ENCODE results near the gene CCNY. TPM values are rescaled to one million over a fixed set of nuclear protein-coding genes. Genes with fewer than 3 reads are reported as not detected.

The CCNY gene
- total and polyA plus RNA-seq, 2 of the 4 experiments (the other 2 are of a cell fraction): 38.0 to 131 TPM

DNA sequence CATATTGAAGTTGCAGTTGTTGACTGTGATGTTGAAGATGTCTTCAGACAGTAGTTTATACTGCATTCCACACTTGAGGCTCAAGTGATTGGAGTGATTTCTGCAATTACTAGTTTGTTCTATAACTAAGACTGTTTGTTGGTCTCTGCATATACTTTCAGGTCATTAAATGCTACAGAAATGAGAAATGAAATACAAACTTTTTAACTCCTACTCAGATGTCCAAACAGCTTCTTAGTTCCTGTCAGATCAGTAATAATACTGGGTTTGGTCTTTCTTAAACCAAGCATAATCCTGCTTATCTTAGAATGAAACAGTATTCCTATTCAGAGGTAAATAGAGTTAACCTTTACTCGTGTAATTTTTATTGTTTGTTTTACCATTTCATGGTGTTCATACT lies 115.9 kb downstream of the CCNY start (continued):
- TF ChIP-seq, protein P1, sequence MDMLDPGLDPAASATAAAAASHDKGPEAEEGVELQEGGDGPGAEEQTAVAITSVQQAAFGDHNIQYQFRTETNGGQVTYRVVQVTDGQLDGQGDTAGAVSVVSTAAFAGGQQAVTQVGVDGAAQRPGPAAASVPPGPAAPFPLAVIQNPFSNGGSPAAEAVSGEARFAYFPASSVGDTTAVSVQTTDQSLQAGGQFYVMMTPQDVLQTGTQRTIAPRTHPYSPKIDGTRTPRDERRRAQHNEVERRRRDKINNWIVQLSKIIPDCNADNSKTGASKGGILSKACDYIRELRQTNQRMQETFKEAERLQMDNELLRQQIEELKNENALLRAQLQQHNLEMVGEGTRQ (IDR thresholded peaks at IDR 0.05; ENCODE audit: low read depth, low read length): no peak
- no peak for TF ChIP-seq RFX5 (IDR thresholded peaks at IDR 0.05; ENCODE audit: low read depth, low read length)

- CTCF ChIA-PET: no interaction called here
- H3K79me1 ChIP-seq (ENCODE audit: low read depth in 1 of 2, low read length in 2 of 2): peaks cover 53 to 82% of the 10 kb centered on the region in 2 experiments
- DNase-seq (no peak), ATAC-seq (ENCODE audit: low read depth) (no peak)
- H3K27ac ChIP-seq (ENCODE audit: insufficient read depth, low read length): no peak overlapping the region
- no peak overlapping the region for H2AK5ac ChIP-seq (ENCODE audit: low read depth, low read length)
- H2BK5ac ChIP-seq (ENCODE audit: low read depth, low read length, poor library complexity, severe bottlenecking): no peak overlapping the region
- H2BK20ac ChIP-seq (ENCODE audit: low read depth, low read length): no peak overlapping the region
- in situ Hi-C loops (cut with MboI; ENCODE audit: low sequenced_read_pairs) (no loop called here), dilution Hi-C loops (cut with HindIII; ENCODE audit: low sequenced_read_pairs, unreplicated experiment) (no loop called here), intact Hi-C loops (cut with micrococcal nuclease) (no loop called here)
- H3K18ac ChIP-seq (ENCODE audit: low read depth, low read length): no peak overlapping the region
- H3K4me1 ChIP-seq (ENCODE audit: control insufficient read depth, insufficient read depth, low read length): peaks cover 42% of the 10 kb centered on the region
- no peak overlapping the region for H3K4me2 ChIP-seq (ENCODE audit: low read depth, low read length)
- no peak overlapping the region for H3K9ac ChIP-seq (ENCODE audit: low read depth, low read length)
- no peak overlapping the region for H4K5ac ChIP-seq (ENCODE audit: low read depth, low read length)
- H3K14ac ChIP-seq (replicated peaks; ENCODE audit: low read depth, low read length): no peak overlapping the region
- no peak overlapping the region for H3K23ac ChIP-seq (ENCODE audit: low read depth, low read length)
- no TSS peak for BruUV-seq (replicated peaks)
- 100% methylated on average over 1 of the region's 2 CpGs; no CpG with 5 or more reads in 1 of the 2 experiments for WGBS, 2 experiments (ENCODE audit: extremely low coverage in 2 of 2, insufficient read length in 1 of 2)
- no peak overlapping the region for H3K56ac ChIP-seq (ENCODE audit: extremely low read depth, insufficient read depth, low read length)
- H3K4ac ChIP-seq (ENCODE audit: low read depth, low read length): no peak overlapping the region
- POLR2A ChIA-PET (ENCODE audit: unreplicated experiment): no interaction called here
- H3K36me3 ChIP-seq (ENCODE audit: control insufficient read depth, insufficient read depth, low read length): no peaks in the 10 kb centered on the region
- no peak overlapping the region for H2AK9ac ChIP-seq (replicated peaks; ENCODE audit: low read depth, low read length, poor library complexity)
- H3K9me3 ChIP-seq (ENCODE audit: control insufficient read depth, insufficient read depth, low read length): no peaks in the 10 kb centered on the region
- no peak overlapping the region for H2AFZ ChIP-seq (replicated peaks; ENCODE audit: low read length, poor library complexity)
- H4K91ac ChIP-seq (ENCODE audit: insufficient read depth, low read depth, low read length): no peak overlapping the region
- H3K27me3 ChIP-seq (ENCODE audit: control insufficient read depth, insufficient read depth, low read length): no peaks in the 10 kb centered on the region
- no peak overlapping the region for H3K4me3 ChIP-seq (ENCODE audit: insufficient read depth, low read depth, low read length)
- no peak overlapping the region for H4K8ac ChIP-seq (ENCODE audit: low read depth in 2 of 2, low read length in 2 of 2)
- TF ChIP-seq, protein P1 (IDR thresholded peaks at IDR 0.05; ENCODE audit: low read depth, low read length): no peak
- TF ChIP-seq NFE2L2 (IDR thresholded peaks at IDR 0.05; ENCODE audit: low read depth, low read length): no peak
- no peak overlapping the region for H2BK120ac ChIP-seq (ENCODE audit: low read depth, low read length)
- H2BK15ac ChIP-seq (ENCODE audit: low read depth, low read length): no peak overlapping the region
- H3K9me1 ChIP-seq (ENCODE audit: insufficient read depth, low read length): peaks cover 51% of the 10 kb centered on the region
- H4K20me1 ChIP-seq (ENCODE audit: insufficient read depth, low read length): peaks cover 71% of the 10 kb centered on the region
These were observed 116.5 kb downstream of the CCNY start for GRCh38 chr10:35452847-35453246.
